ENCODE results near the gene CPM.
"Not testable (repeated sequence)": the region's sequence is repeated elsewhere in the genome, so short reads cannot be mapped to it uniquely, and the experiment has no call there.

CPM gene

GRCh38 chr12:68851592-68852306, 81.2 kb downstream of the CPM start:
- DNase-seq (ENCODE audit: low read depth), result no peak

- DNase-seq (ENCODE audit: low read depth), result no peak
Measured at GRCh38 chr12:68850390-68850789, 82.6 kb downstream of the CPM start.

GRCh38 chr12:68846811-68847210, 86.2 kb downstream of the CPM start:
- DNase-seq (ENCODE audit: low read depth), result no peak

GRCh38 chr12:68844788-68845695, 87.9 kb downstream of the CPM start:
- no peak for DNase-seq (ENCODE audit: low read depth)

- DNase-seq (ENCODE audit: low read depth), result no peak
Measured at GRCh38 chr12:68844318-68844745, 88.6 kb downstream of the CPM start.

- no peak for DNase-seq (ENCODE audit: low read depth)
Measured at GRCh38 chr12:68842784-68843567, 90.0 kb downstream of the CPM start.

GRCh38 chr12:68842123-68842522, 90.8 kb downstream of the CPM start:
- no peak for DNase-seq (ENCODE audit: low read depth)

GRCh38 chr12:68841717-68842116, 91.3 kb downstream of the CPM start:
- no peak for DNase-seq (ENCODE audit: low read depth)

GRCh38 chr12:68841175-68841574, 91.8 kb downstream of the CPM start:
- not testable (repeated sequence) for DNase-seq (ENCODE audit: low read depth)

GRCh38 chr12:68839183-68840147, 93.5 kb downstream of the CPM start:
- no peak for DNase-seq (ENCODE audit: low read depth)

- DNase-seq (ENCODE audit: low read depth), result no peak
Measured at GRCh38 chr12:68838046-68838886, 94.7 kb downstream of the CPM start.

GRCh38 chr12:68837215-68837614, 95.8 kb downstream of the CPM start:
- DNase-seq (ENCODE audit: low read depth), result no peak

GRCh38 chr12:68835333-68835908, 97.5 kb downstream of the CPM start:
- no peak for DNase-seq (ENCODE audit: low read depth)

GRCh38 chr12:68833508-68833907, 99.5 kb downstream of the CPM start:
- DNase-seq (ENCODE audit: low read depth), result no peak

GRCh38 chr12:68832504-68832867, 100.5 kb downstream of the CPM start:
- no peak for DNase-seq (ENCODE audit: low read depth)

GRCh38 chr12:68831751-68832503, 101.0 kb downstream of the CPM start:
- no peak for DNase-seq (ENCODE audit: low read depth)

- no peak for DNase-seq (ENCODE audit: low read depth)
Measured at GRCh38 chr12:68831272-68831671, 101.7 kb downstream of the CPM start.

- DNase-seq (ENCODE audit: low read depth), result no peak
Measured at GRCh38 chr12:68828672-68829068, 104.3 kb downstream of the CPM start.
